Activated CD4-positive, alpha-beta T cell treated with anti-CD3 and anti-CD28 coated beads for 36 hours (primary cell): ENCODE results near the gene ATP1A3. TPM values are rescaled to one million over a fixed set of nuclear protein-coding genes. Genes with fewer than 3 reads are reported as not detected.
"Not testable (repeated sequence)": the region's sequence is repeated elsewhere in the genome, so short reads cannot be mapped to it uniquely, and the experiment has no call there.

Experiments used
- ATAC-seq: fragments of 200-7000 bp; cut with Tn5 transposase; one replicate; pipeline ENCODE4 v1.10.0; 2021; ENCODE audit warnings: mild to moderate bottlenecking, moderate library complexity
- CTCF ChIA-PET: fragments of 350-600 bp; sonication (Branson Sonifier 250); formaldehyde crosslinking; loops from one replicate; lab custom pipeline; 2021; ENCODE audit warnings: antibody characterized with exemption; lab: Charles Lee
- POLR2A ChIA-PET: fragments of 350-600 bp; sonication (Branson Sonifier 250); formaldehyde crosslinking; loops from one replicate; lab custom pipeline; 2021; ENCODE audit warnings: antibody characterized with exemption, inconsistent platforms; lab: Charles Lee
- DNase-seq: peaks from one replicate; pipeline ENCODE4 v3.0.0-alpha.2; 2020
- H3K27ac Mint-ChIP-seq: one replicate; pipeline ENCODE4 v1.8.0; 2021; ENCODE audit warnings: mixed read lengths
- H3K27me3 Mint-ChIP-seq: one replicate; pipeline ENCODE4 v1.8.0; 2021; ENCODE audit warnings: mixed read lengths
- H3K36me3 Mint-ChIP-seq: one replicate; pipeline ENCODE4 v1.8.0; 2021; ENCODE audit warnings: low read depth, mixed read lengths
- H3K4me1 Mint-ChIP-seq: one replicate; pipeline ENCODE4 v1.8.0; 2021; ENCODE audit warnings: mixed read lengths
- H3K4me3 Mint-ChIP-seq: one replicate; pipeline ENCODE4 v1.8.0; 2021; ENCODE audit warnings: mild to moderate bottlenecking, moderate library complexity, mixed read lengths
- H3K9me3 Mint-ChIP-seq: one replicate; pipeline ENCODE4 v1.8.0; 2021; ENCODE audit warnings: low read depth, mixed read lengths
- intact Hi-C, 2 experiments: fragments of 100-400 bp; cut with DNase I in 1 of 2; cut with micrococcal nuclease in 1 of 2; formaldehyde crosslinking; loops; one replicate each; pipeline versions ENCODE4 v1.14.2 to v1.15.1; 2022 to 2024; cut with DNase I, micrococcal nuclease
- total RNA-seq, 2 experiments: library from RNA; stranded (reverse); gene quantifications; one replicate each; pipeline ENCODE4 v1.2.3, GENCODE V29; 2021

Gene ATP1A3
- total RNA-seq, 2 experiments from 2014 or later, result 1.8 TPM

GRCh38 chr19:41994994-41995958 is 1.2 kb upstream of the ATP1A3 start:
- intact Hi-C loops, result loop anchor here (1.0 to 5.0 kb wide), 3 partner anchors 36 to 57 kb away; partner anchors contain the start of gene RABAC1 (in 1 of the 2)
- no peak overlapping the region for H3K27ac Mint-ChIP-seq

GRCh38 chr19:41994521-41994971 is 516 bp upstream of the ATP1A3 start:
- H3K4me3 Mint-ChIP-seq, result peak overlapping the region; percentile 2
- ChIA-PET CTCF (interaction anchor here (0.5 kb wide), 1 partner anchor 224 kb away, joined by 5 read pairs; no protein-coding TSS in a partner anchor), POLR2A (no interaction called here)
- no peak overlapping the region for H3K27ac Mint-ChIP-seq
- H3K9me3 Mint-ChIP-seq, result no peaks in the 10 kb centered on the region
- intact Hi-C loops, result loop anchor here (1.0 to 5.0 kb wide), 2 partner anchors 35 to 58 kb away; partner anchors contain the start of gene RABAC1 (in 1 of the 2)
- peak; percentile 11 for ATAC-seq
- peak; percentile 34 for DNase-seq
- peaks cover 29% of the 10 kb centered on the region for H3K4me1 Mint-ChIP-seq
- no peaks in the 10 kb centered on the region for H3K36me3 Mint-ChIP-seq
- H3K27me3 Mint-ChIP-seq, result peaks cover 39% of the 10 kb centered on the region

More at GRCh38 chr19:41994994-41995958, 1.2 kb upstream of the ATP1A3 start:
- DNase-seq (no peak), ATAC-seq (no peak)
- H3K27me3 Mint-ChIP-seq, result peaks cover 46% of the 10 kb centered on the region
- H3K36me3 Mint-ChIP-seq, result no peaks in the 10 kb centered on the region
- ChIA-PET CTCF (interaction anchor here (0.7 kb wide), 1 partner anchor 1174 kb away, joined by 3 read pairs; no protein-coding TSS in a partner anchor), POLR2A (no interaction called here)
- H3K9me3 Mint-ChIP-seq, result no peaks in the 10 kb centered on the region
- peaks cover 29% of the 10 kb centered on the region for H3K4me1 Mint-ChIP-seq
- peak overlapping the region; percentile 2 for H3K4me3 Mint-ChIP-seq

- peaks cover 26% of the 10 kb centered on the region for H3K27me3 Mint-ChIP-seq
- H3K4me3 Mint-ChIP-seq, ATAC-seq, DNase-seq, POLR2A ChIA-PET, H3K36me3 Mint-ChIP-seq, H3K27ac Mint-ChIP-seq, H3K9me3 Mint-ChIP-seq: not testable (repeated sequence)
- H3K4me1 Mint-ChIP-seq, result peaks cover 18% of the 10 kb centered on the region
- intact Hi-C loops, result loop anchor here in 1 of 2 experiments (5.0 kb wide), 1 partner anchor 60 kb away; no protein-coding TSS in a partner anchor
- CTCF ChIA-PET, result interaction anchor here (0.6 kb wide), 1 partner anchor 399 kb away, joined by 4 read pairs; no protein-coding TSS in a partner anchor
Measured at GRCh38 chr19:41991925-41992569, 2.0 kb downstream of the ATP1A3 start.

- Mint-ChIP-seq H3K4me1 (peaks cover 12% of the 10 kb centered on the region), H3K9me3 (no peaks in the 10 kb centered on the region), H3K36me3 (no peaks in the 10 kb centered on the region), H3K27ac (no peak overlapping the region), H3K4me3 (no peak overlapping the region), H3K27me3 (peaks cover 17% of the 10 kb centered on the region)
- no peak for DNase-seq
- ChIA-PET CTCF (no interaction called here), POLR2A (no interaction called here)
- ATAC-seq, result no peak
- intact Hi-C loops, result loop anchor here in 1 of 2 experiments (5.0 kb wide), 1 partner anchor 61 kb away; no protein-coding TSS in a partner anchor
Measured at GRCh38 chr19:41991025-41991424, 3.0 kb downstream of the ATP1A3 start.

- Mint-ChIP-seq H3K9me3 (no peaks in the 10 kb centered on the region), H3K27ac (no peak overlapping the region), H3K36me3 (no peaks in the 10 kb centered on the region), H3K27me3 (peaks cover 14% of the 10 kb centered on the region), H3K4me1 (peaks cover 12% of the 10 kb centered on the region), H3K4me3 (no peak overlapping the region)
- DNase-seq (no peak), ATAC-seq (no peak)
- ChIA-PET CTCF (no interaction called here), POLR2A (no interaction called here)
- intact Hi-C loops, result loop anchor here in 1 of 2 experiments (5.0 kb wide), 1 partner anchor 62 kb away; no protein-coding TSS in a partner anchor
Measured at GRCh38 chr19:41990615-41991014, 3.4 kb downstream of the ATP1A3 start.

- Mint-ChIP-seq H3K4me3 (no peak overlapping the region), H3K27me3 (peaks cover 9% of the 10 kb centered on the region), H3K27ac (no peak overlapping the region), H3K9me3 (no peaks in the 10 kb centered on the region), H3K36me3 (no peaks in the 10 kb centered on the region), H3K4me1 (peaks cover 11% of the 10 kb centered on the region)
- POLR2A ChIA-PET, result no interaction called here
- DNase-seq (no peak), ATAC-seq (no peak)
- intact Hi-C loops, result loop anchor here in 1 of 2 experiments (5.0 kb wide), 1 partner anchor 62 kb away; no protein-coding TSS in a partner anchor
- CTCF ChIA-PET, result no interaction called here
Measured at GRCh38 chr19:41990028-41990427, 4.0 kb downstream of the ATP1A3 start.

GRCh38 chr19:41988947-41989346 is 5.1 kb downstream of the ATP1A3 start:
- Mint-ChIP-seq H3K36me3 (no peaks in the 10 kb centered on the region), H3K27ac (no peak overlapping the region), H3K4me1 (peaks cover 5% of the 10 kb centered on the region), H3K27me3 (peaks cover 3% of the 10 kb centered on the region), H3K4me3 (no peak overlapping the region), H3K9me3 (no peaks in the 10 kb centered on the region)
- DNase-seq, result no peak
- intact Hi-C loops, result no loop called here
- ChIA-PET POLR2A (no interaction called here), CTCF (interaction anchor here (0.6 to 1.0 kb wide), 2 partner anchors 8 to 10 kb away, joined by 3 to 4 read pairs; no protein-coding TSS in a partner anchor)
- ATAC-seq, result no peak

- no peak overlapping the region for H3K27ac Mint-ChIP-seq
- H3K9me3 Mint-ChIP-seq, result no peaks in the 10 kb centered on the region
- ATAC-seq (no peak), DNase-seq (no peak)
- no peak overlapping the region for H3K4me3 Mint-ChIP-seq
- no peaks in the 10 kb centered on the region for H3K36me3 Mint-ChIP-seq
- POLR2A ChIA-PET, result interaction anchor here (0.6 kb wide), 1 partner anchor 298 kb away, joined by 3 read pairs; no protein-coding TSS in a partner anchor
- H3K4me1 Mint-ChIP-seq, result no peaks in the 10 kb centered on the region
- CTCF ChIA-PET, result no interaction called here
- no peaks in the 10 kb centered on the region for H3K27me3 Mint-ChIP-seq
- intact Hi-C loops, result no loop called here
Measured at GRCh38 chr19:41987141-41987860, 6.7 kb downstream of the ATP1A3 start.

GRCh38 chr19:41984961-41985360 is 9.1 kb downstream of the ATP1A3 start:
- ChIA-PET CTCF (no interaction called here), POLR2A (no interaction called here)
- Mint-ChIP-seq H3K4me1 (no peaks in the 10 kb centered on the region), H3K27ac (no peak overlapping the region), H3K4me3 (no peak overlapping the region), H3K36me3 (no peaks in the 10 kb centered on the region), H3K27me3 (no peaks in the 10 kb centered on the region), H3K9me3 (no peaks in the 10 kb centered on the region)
- no peak for ATAC-seq
- DNase-seq, result no peak
- intact Hi-C loops, result no loop called here

- CTCF ChIA-PET, result no interaction called here
- POLR2A ChIA-PET, result no interaction called here
- Mint-ChIP-seq H3K27me3 (no peaks in the 10 kb centered on the region), H3K27ac (no peak overlapping the region), H3K4me3 (no peak overlapping the region), H3K9me3 (no peaks in the 10 kb centered on the region), H3K36me3 (no peaks in the 10 kb centered on the region), H3K4me1 (no peaks in the 10 kb centered on the region)
- ATAC-seq (no peak), DNase-seq (no peak)
- intact Hi-C loops, result no loop called here
Measured at GRCh38 chr19:41981724-41982123, 12.3 kb downstream of the ATP1A3 start.
